IMR-90 (cell line): Measurements from ENCODE around the gene GREB1L. TPM values are rescaled to one million over a fixed set of nuclear protein-coding genes. Genes with fewer than 3 reads are reported as not detected.

Source experiments
- ATAC-seq: fragments of 200-7000 bp; cut with Tn5 transposase; 2 replicates; pipeline ENCODE4 v1.9.1; 2020; ENCODE audit warnings: low read depth, mild to moderate bottlenecking, moderate library complexity
- BruUV-seq: library from RNA; stranded (reverse); fragments of 400-500 nt; replicated peaks from 2 replicates; lab custom pipeline; 2021; lab: Mats Ljungman, UMichigan
- CTCF ChIA-PET: fragments of 300-600 bp; formaldehyde crosslinking; extraction: SDS; loops from one replicate; lab custom pipeline; 2021; ENCODE audit warnings: antibody characterized with exemption; lab: Yijun Ruan, JAX
- POLR2A ChIA-PET: fragments of 300-600 bp; sonication (Branson Sonifier 250); formaldehyde crosslinking; loops from one replicate; lab custom pipeline; 2022; ENCODE audit warnings: antibody characterized with exemption; ENCODE audit not compliant: unreplicated experiment; lab: Charles Lee
- DNase-seq: peaks from one replicate; pipeline ENCODE4 v3.0.0; 2013
- H2AFZ ChIP-seq: replicated peaks from 2 replicates; pipeline ENCODE3; 2013; ENCODE audit warnings: low read length, mild to moderate bottlenecking; ENCODE audit not compliant: poor library complexity
- H2AK5ac ChIP-seq: 2 replicates; pipeline ENCODE4 v1.6.1; 2013; ENCODE audit warnings: low read depth, low read length, inconsistent platforms
- H2AK9ac ChIP-seq: replicated peaks from 2 replicates; pipeline ENCODE3; 2013; ENCODE audit warnings: mild to moderate bottlenecking, low read depth, low read length, moderate library complexity; ENCODE audit not compliant: poor library complexity
- H2BK120ac ChIP-seq: 2 replicates; pipeline ENCODE4 v1.6.1; 2013; ENCODE audit warnings: low read depth, low read length, inconsistent platforms
- H2BK15ac ChIP-seq: 3 replicates; pipeline ENCODE4 v1.6.1; 2013; ENCODE audit warnings: low read depth, low read length, inconsistent platforms
- H2BK20ac ChIP-seq: 2 replicates; pipeline ENCODE4 v1.6.1; 2013; ENCODE audit warnings: low read depth, mild to moderate bottlenecking, inconsistent platforms, low read length, moderate library complexity
- H2BK5ac ChIP-seq: 2 replicates; pipeline ENCODE4 v1.6.1; 2013; ENCODE audit warnings: mild to moderate bottlenecking, low read depth, low read length, inconsistent platforms; ENCODE audit not compliant: poor library complexity, severe bottlenecking
- H3K14ac ChIP-seq: replicated peaks from 2 replicates; pipeline ENCODE4 v1.6.1; 2013; ENCODE audit warnings: low read depth, low read length, inconsistent platforms
- H3K18ac ChIP-seq: 2 replicates; pipeline ENCODE4 v1.6.1; 2013; ENCODE audit warnings: low read depth, low read length, control low read depth
- H3K23ac ChIP-seq: 2 replicates; pipeline ENCODE4 v1.6.1; 2013; ENCODE audit warnings: low read depth, low read length, inconsistent platforms
- H3K27ac ChIP-seq: 2 replicates; pipeline ENCODE4 v1.5.1; 2013; ENCODE audit warnings: mild to moderate bottlenecking, control low read depth, low read length; ENCODE audit not compliant: insufficient read depth
- H3K27me3 ChIP-seq: 2 replicates; pipeline ENCODE4 v1.6.1; 2013; ENCODE audit warnings: low read length; ENCODE audit not compliant: control insufficient read depth, insufficient read depth
- H3K36me3 ChIP-seq: 2 replicates; pipeline ENCODE4 v1.6.1; 2013; ENCODE audit warnings: low read length, mixed read lengths; ENCODE audit not compliant: control insufficient read depth, insufficient read depth
- H3K4ac ChIP-seq: 2 replicates; pipeline ENCODE4 v1.6.1; 2013; ENCODE audit warnings: low read depth, low read length, inconsistent platforms
- H3K4me1 ChIP-seq: 2 replicates; pipeline ENCODE4 v1.6.1; 2013; ENCODE audit warnings: low read length, mixed read lengths; ENCODE audit not compliant: control insufficient read depth, insufficient read depth
- H3K4me2 ChIP-seq: 2 replicates; pipeline ENCODE4 v1.6.1; 2013; ENCODE audit warnings: low read depth, mild to moderate bottlenecking, control low read depth, low read length, moderate library complexity
- H3K4me3 ChIP-seq: 2 replicates; pipeline ENCODE4 v1.5.1; 2013; ENCODE audit warnings: low read depth, mild to moderate bottlenecking, control low read depth, low read length, moderate library complexity; ENCODE audit not compliant: insufficient read depth
- H3K56ac ChIP-seq: 2 replicates; pipeline ENCODE4 v1.6.1; 2013; ENCODE audit warnings: low read length, inconsistent platforms; ENCODE audit not compliant: insufficient read depth; ENCODE audit errors: extremely low read depth
- H3K79me1 ChIP-seq, 2 experiments: 2 replicates each; pipeline ENCODE4 v1.6.1; 2013; ENCODE audit warnings: low read length in 2 of 2, inconsistent platforms in 1 of 2, low read depth in 1 of 2
- H3K9ac ChIP-seq: 2 replicates; pipeline ENCODE4 v1.6.1; 2013; ENCODE audit warnings: low read depth, low read length, control low read depth
- H3K9me1 ChIP-seq: 2 replicates; pipeline ENCODE4 v1.6.1; 2013; ENCODE audit warnings: low read length, inconsistent platforms; ENCODE audit not compliant: insufficient read depth
- H3K9me3 ChIP-seq: 2 replicates; pipeline ENCODE4 v1.6.1; 2013; ENCODE audit warnings: low read length; ENCODE audit not compliant: control insufficient read depth, insufficient read depth
- H4K20me1 ChIP-seq: 2 replicates; pipeline ENCODE4 v1.6.1; 2013; ENCODE audit warnings: low read length, inconsistent platforms; ENCODE audit not compliant: insufficient read depth
- H4K5ac ChIP-seq: 2 replicates; pipeline ENCODE4 v1.6.1; 2013; ENCODE audit warnings: mild to moderate bottlenecking, low read depth, low read length, control low read depth
- H4K8ac ChIP-seq, 2 experiments: 2 replicates each; pipeline ENCODE4 v1.6.1; 2013; ENCODE audit warnings: low read depth in 2 of 2, low read length in 2 of 2, control low read depth in 1 of 2, inconsistent platforms in 1 of 2
- H4K91ac ChIP-seq: 2 replicates; pipeline ENCODE4 v1.6.1; 2013; ENCODE audit warnings: low read depth, low read length, inconsistent platforms; ENCODE audit not compliant: insufficient read depth
- BHLHE40 ChIP-seq: fragments of 150-350 bp; IDR thresholded peaks from 2 replicates; pipeline ENCODE4 v1.6.1; 2016; ENCODE audit warnings: mild to moderate bottlenecking, low read depth, low read length
- CHD1 ChIP-seq: IDR thresholded peaks from 2 replicates; pipeline ENCODE4 v1.6.1; 2012; ENCODE audit warnings: low read depth, low read length, improper control_type of control experiment
- ELK1 ChIP-seq: fragments of 150-350 bp; IDR thresholded peaks from 2 replicates; pipeline ENCODE4 v1.6.1; 2016; ENCODE audit warnings: low read depth, mild to moderate bottlenecking, low read length, moderate library complexity, borderline replicate concordance
- MAFK ChIP-seq: IDR thresholded peaks from 2 replicates; pipeline ENCODE4 v1.6.1; 2012; ENCODE audit warnings: low read depth, low read length, improper control_type of control experiment
- RCOR1 ChIP-seq: IDR thresholded peaks from 2 replicates; pipeline ENCODE4 v1.6.1; 2012; ENCODE audit warnings: mild to moderate bottlenecking, low read length, improper control_type of control experiment; ENCODE audit not compliant: insufficient replicate concordance
- dilution Hi-C: fragments of 300-500 bp; cut with HindIII; formaldehyde crosslinking; loops from one replicate; pipeline ENCODE4 v1.14.3; 2018; ENCODE audit warnings: low sequenced_read_pairs; ENCODE audit not compliant: unreplicated experiment
- in situ Hi-C: fragments of 300-500 bp; cut with MboI; formaldehyde crosslinking; loops from 3 replicates; pipeline ENCODE4 v1.14.3; 2019; ENCODE audit warnings: low sequenced_read_pairs, inconsistent platforms, mixed read lengths
- intact Hi-C: fragments of 100-400 bp; cut with micrococcal nuclease; formaldehyde crosslinking; loops from 2 replicates; pipeline ENCODE4 v1.10.0; 2022
- polyA plus RNA-seq, 3 experiments: library from polyadenylated mRNA; depleted of rRNA; stranded (reverse); fragments of >200 nt; gene quantifications; 2 replicates each; pipeline ENCODE4 v1.2.3, GENCODE V29; 2012; ENCODE audit warnings: low replicate concordance in 1 of 3
- total RNA-seq: library from RNA; depleted of rRNA; stranded (reverse); fragments of >200 nt; gene quantifications from 2 replicates; pipeline ENCODE4 v1.2.3, GENCODE V29; 2012

Gene GREB1L
- total and polyA plus RNA-seq, 2 of the 4 experiments (the other 2 are of a cell fraction) = under 0.01 to 0.02 TPM

- POLR2A ChIA-PET = no interaction called here
- intact Hi-C loops (no loop called here), dilution Hi-C loops (no loop called here)
Measured at GRCh38 chr18:21305621-21306020, 63.6 kb downstream of the GREB1L start.

More at GRCh38 chr18:21305621-21306020, 63.6 kb downstream of the GREB1L start:
- H2AK9ac ChIP-seq = no peak overlapping the region
- no peak overlapping the region for H3K4me2 ChIP-seq
- H3K9me1 ChIP-seq = no peaks in the 10 kb centered on the region
- H3K79me1 ChIP-seq = no peaks in the 10 kb centered on the region
- no peak overlapping the region for H4K8ac ChIP-seq
- H4K5ac ChIP-seq = no peak overlapping the region
- H3K4ac ChIP-seq = no peak overlapping the region
- H3K23ac ChIP-seq = no peak overlapping the region
- no peak overlapping the region for H3K4me3 ChIP-seq
- CTCF ChIA-PET = no interaction called here
- no peaks in the 10 kb centered on the region for H4K20me1 ChIP-seq
- BruUV-seq = no TSS peak
- in situ Hi-C loops = no loop called here
- H2BK15ac ChIP-seq = no peak overlapping the region
- no peak overlapping the region for H3K14ac ChIP-seq
- ATAC-seq (no peak), DNase-seq (no peak)
- no peaks in the 10 kb centered on the region for H3K36me3 ChIP-seq
- H3K18ac ChIP-seq = no peak overlapping the region
- no peak overlapping the region for H4K91ac ChIP-seq
- no peak overlapping the region for H2AK5ac ChIP-seq
- no peak overlapping the region for H3K56ac ChIP-seq
- no peak for TF ChIP-seq BHLHE40
- TF ChIP-seq MAFK = no peak
- TF ChIP-seq ELK1 = no peak
- TF ChIP-seq RCOR1 = no peak
- TF ChIP-seq CHD1 = no peak
- H2BK120ac ChIP-seq = no peak overlapping the region
- no peak overlapping the region for H2AFZ ChIP-seq
- H2BK5ac ChIP-seq = no peak overlapping the region
- peaks cover 11% of the 10 kb centered on the region for H3K27me3 ChIP-seq
- no peak overlapping the region for H3K9ac ChIP-seq
- no peaks in the 10 kb centered on the region for H3K9me3 ChIP-seq
- H2BK20ac ChIP-seq = no peak overlapping the region
- H3K4me1 ChIP-seq = no peaks in the 10 kb centered on the region
- no peak overlapping the region for H3K27ac ChIP-seq
